Lower leg skin (tissue), 3 donors: ENCODE measurements around the gene MAGEA12.
"Not testable (repeated sequence)": the region's sequence is repeated elsewhere in the genome, so short reads cannot be mapped to it uniquely, and the experiment has no call there.

ENCODE experiments used
- CTCF ChIP-seq, 3 donors: fragments of 450-650 bp; IDR thresholded peaks; one replicate each; pipeline ENCODE4 v1.5.1; 2016; ENCODE audit warnings: antibody characterized with exemption in 3 of 3, mild to moderate bottlenecking in 3 of 3, moderate library complexity in 2 of 3
- POLR2A ChIP-seq, 2 donors: fragments of 450-650 bp; IDR thresholded peaks; one replicate each; pipeline ENCODE4 v1.6.1; 2016 to 2017; ENCODE audit warnings: antibody characterized with exemption in 2 of 2, mild to moderate bottlenecking in 1 of 2, moderate library complexity in 1 of 2

GRCh38 chrX:152754871-152755270 is 21.3 kb downstream of the MAGEA12 start:
- not testable (repeated sequence) for TF ChIP-seq CTCF, POLR2A (IDR thresholded peaks at IDR 0.05)
